Heart left ventricle (tissue), 16 donors: ENCODE data around the gene AKR1B1. TPM values are rescaled to one million over a fixed set of nuclear protein-coding genes. Genes with fewer than 3 reads are reported as not detected.

Experiments used
- ATAC-seq, 4 donors: fragments of 200-7000 bp; cut with Tn5 transposase; one replicate each; pipeline ENCODE4 v1.9.1; 2020 to 2022; ENCODE audit warnings: moderate library complexity in 4 of 4, mild to moderate bottlenecking in 3 of 4, moderate number of reproducible peaks in 1 of 4
- DNase-seq, 5 donors: peaks; one replicate each; pipeline ENCODE4 v3.0.0-alpha.2; 2020
- H3K27ac ChIP-seq, 12 donors: fragments of 200-600 bp; sonication (generic) in 4 of 12; one replicate each; pipeline versions ENCODE4 v1.5.0 to v1.8.0; 2016 to 2022; ENCODE audit warnings: mild to moderate bottlenecking in 2 of 12
- H3K27me3 ChIP-seq, 9 donors: fragments of 200-600 bp; sonication (generic) in 2 of 9; one replicate each; pipeline versions ENCODE4 v1.5.1 to v1.8.0; 2016 to 2022; ENCODE audit warnings: mild to moderate bottlenecking in 3 of 9
- H3K36me3 ChIP-seq, 9 donors: fragments of 200-600 bp; sonication (generic) in 2 of 9; one replicate each; pipeline versions ENCODE4 v1.5.0 to v1.8.0; 2018 to 2022; ENCODE audit warnings: mild to moderate bottlenecking in 2 of 9
- H3K4me1 ChIP-seq, 12 donors: fragments of 200-600 bp; sonication (generic) in 4 of 12; one replicate each; pipeline versions ENCODE4 v1.5.0 to v1.8.0; 2016 to 2022; ENCODE audit warnings: mild to moderate bottlenecking in 3 of 12
- H3K4me3 ChIP-seq, 12 donors: fragments of 200-600 bp; sonication (generic) in 4 of 12; one replicate each; pipeline versions ENCODE4 v1.5.0 to v1.8.0; 2017 to 2022; ENCODE audit warnings: mild to moderate bottlenecking in 9 of 12, moderate library complexity in 4 of 12
- H3K9me3 ChIP-seq, 12 donors: fragments of 200-600 bp; sonication (generic) in 4 of 12; one replicate each; pipeline versions ENCODE4 v1.5.0 to v1.8.0; 2016 to 2022; ENCODE audit warnings: mild to moderate bottlenecking in 1 of 12
- POLR2A ChIP-seq, 2 donors: fragments of 450-650 bp; IDR thresholded peaks; one replicate each; pipeline ENCODE4 v1.6.1; 2017; ENCODE audit warnings: antibody characterized with exemption in 2 of 2, mild to moderate bottlenecking in 2 of 2, moderate library complexity in 2 of 2
- WGBS, 4 donors: extraction: QIAGEN DNeasy Blood & Tissue Kit in 2 of 4; methylation state at CpG; one replicate each; pipeline versions ENCODE4 v1.1.5 to v1.1.7; 2013 to 2018; 5-methylcytosine and 5-hydroxymethylcytosine counted together
- intact Hi-C, 10 donors: fragments of 100-400 bp; cut with DNase I; formaldehyde crosslinking; loops; one replicate each; pipeline versions ENCODE4 v1.11.1 to v1.14.2; 2022
- polyA plus RNA-seq, 2 donors: library from polyadenylated mRNA; stranded (reverse); fragments of 200-250 nt; gene quantifications; one replicate each; pipeline ENCODE4 v1.2.3, GENCODE V29; 2013
- total RNA-seq, 9 donors: library from RNA; depleted of rRNA in 2 of 9; stranded (reverse); fragments of >200 nt in 2 of 9; fragmentation: NEBNext Ultra II Directional in 3 of 9; extraction: Animal tissue kit (Norgen Biotek cat#: 25700) in 3 of 9; gene quantifications; one replicate each; pipeline versions ENCODE4 v1.1.0 to v1.2.4, GENCODE V29; 2016 to 2023
- TF ChIP-seq, protein P1 (sequence below), 12 donors: fragments of 200-600 bp; sonication (generic) in 4 of 12; IDR thresholded peaks; one replicate each; pipeline versions ENCODE4 v1.5.0 to v1.8.0; 2018 to 2022; ENCODE audit warnings: antibody characterized with exemption in 12 of 12, mild to moderate bottlenecking in 5 of 12
- donor health status: ischemic (EF 13 %, LVEDD 7.1; RV severe dilation, severe dysfunction).
- donor health status: healthy with polysubstance abuse.
- donor health status: DM: no; HTN: yes; CAD: no.
- donor health status: DM: no; HTN: no; CAD: no.
- donor health status: ischemic (EF 25% LVEDD 6.9; RV normal size, moderate dysfunction).
- donor health status: ischemic (EF 25% LVEDD 5.7; RV mildly dilated, moderate dysfunction).
- donor health status: healthy.
- donor health status: DM: yes; HTN: yes; CAD: no.
- donor health status: ischemic (EF 35%, LVEDD 5.7; RV mildly dilated, moderate dysfunction).
- donor health status: nonischemic (EF 11% LVEDD 7.7; RV severe dilation, severe dysfunction).
- donor health status: DM: yes; HTN: yes; CAD: no.
- donor health status: PGD.
- donor health status: ischemic (EF 29% LVEDD 5.4; RV normal size, mild dysfunction).
- donor health status: nonischemic (EF 23%, LVEDD 6.1; RV moderate dilation, normal function).

The AKR1B1 gene
- total and polyA plus RNA-seq, 11 donors, result 97.0 to 335 (median 185) TPM

DNA sequence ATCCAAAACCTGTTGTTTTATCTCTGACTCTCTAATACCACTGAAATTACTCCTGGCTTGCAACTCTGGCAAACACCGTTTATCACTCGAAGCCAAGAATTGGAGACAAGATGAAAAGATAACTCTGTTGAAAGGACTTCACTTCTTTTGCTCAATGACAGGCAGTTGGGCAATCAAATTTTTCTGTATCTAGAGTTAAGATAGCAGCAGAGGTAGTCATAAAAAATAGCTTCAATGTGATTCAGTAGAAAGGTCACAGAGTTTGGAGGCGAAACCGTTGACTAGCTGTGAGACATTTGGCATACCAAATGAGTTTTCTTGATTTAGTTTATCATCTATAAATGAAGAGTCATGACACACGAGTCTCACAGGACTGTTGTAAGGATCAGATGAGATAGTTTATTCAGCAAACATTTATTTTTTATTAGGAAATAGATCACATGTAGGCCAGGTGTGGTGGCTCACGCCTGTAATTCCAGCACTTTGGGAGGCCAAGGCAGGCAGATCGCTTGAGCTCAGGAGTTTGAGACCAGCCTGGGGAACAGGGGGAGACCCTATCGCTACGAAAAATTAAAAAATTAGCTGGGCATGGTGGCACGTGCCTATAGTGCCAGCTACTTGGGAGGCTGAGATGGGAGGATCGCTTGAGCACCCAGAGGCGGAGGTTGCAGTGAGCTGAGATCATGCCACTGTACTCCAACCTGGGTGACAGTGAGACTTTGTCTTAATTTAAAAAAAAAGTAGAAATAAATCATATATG is 23.6 kb downstream of the AKR1B1 start:
- peaks cover 0 to 6% (median under 1%) of the 10 kb centered on the region in 9 donors for H3K36me3 ChIP-seq
- TF ChIP-seq, protein P1, sequence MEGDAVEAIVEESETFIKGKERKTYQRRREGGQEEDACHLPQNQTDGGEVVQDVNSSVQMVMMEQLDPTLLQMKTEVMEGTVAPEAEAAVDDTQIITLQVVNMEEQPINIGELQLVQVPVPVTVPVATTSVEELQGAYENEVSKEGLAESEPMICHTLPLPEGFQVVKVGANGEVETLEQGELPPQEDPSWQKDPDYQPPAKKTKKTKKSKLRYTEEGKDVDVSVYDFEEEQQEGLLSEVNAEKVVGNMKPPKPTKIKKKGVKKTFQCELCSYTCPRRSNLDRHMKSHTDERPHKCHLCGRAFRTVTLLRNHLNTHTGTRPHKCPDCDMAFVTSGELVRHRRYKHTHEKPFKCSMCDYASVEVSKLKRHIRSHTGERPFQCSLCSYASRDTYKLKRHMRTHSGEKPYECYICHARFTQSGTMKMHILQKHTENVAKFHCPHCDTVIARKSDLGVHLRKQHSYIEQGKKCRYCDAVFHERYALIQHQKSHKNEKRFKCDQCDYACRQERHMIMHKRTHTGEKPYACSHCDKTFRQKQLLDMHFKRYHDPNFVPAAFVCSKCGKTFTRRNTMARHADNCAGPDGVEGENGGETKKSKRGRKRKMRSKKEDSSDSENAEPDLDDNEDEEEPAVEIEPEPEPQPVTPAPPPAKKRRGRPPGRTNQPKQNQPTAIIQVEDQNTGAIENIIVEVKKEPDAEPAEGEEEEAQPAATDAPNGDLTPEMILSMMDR (IDR thresholded peaks at IDR 0.05), result no peak
- no peak for TF ChIP-seq POLR2A (IDR thresholded peaks at IDR 0.05)
- WGBS, 4 donors, result 83 to 87% (median 84%) methylated on average over 12 of the region's 12 CpGs
- no peak overlapping the region for H3K27ac ChIP-seq
- ATAC-seq (no peak), DNase-seq (no peak)
- H3K4me1 ChIP-seq, result peaks cover 0 to 23% (median 4%) of the 10 kb centered on the region in 12 donors
- intact Hi-C loops, result loop anchor here in 2 of 10 donors (5.0 to 10.0 kb wide), 2 partner anchors 109 to 112 kb away; partner anchors contain the start of gene AKR1B15 (in 2 of the 2)
- H3K4me3 ChIP-seq, result no peak overlapping the region
- peaks cover 0 to 6% (median 0%) of the 10 kb centered on the region in 12 donors for H3K9me3 ChIP-seq
- H3K27me3 ChIP-seq, result no peaks in the 10 kb centered on the region

DNA sequence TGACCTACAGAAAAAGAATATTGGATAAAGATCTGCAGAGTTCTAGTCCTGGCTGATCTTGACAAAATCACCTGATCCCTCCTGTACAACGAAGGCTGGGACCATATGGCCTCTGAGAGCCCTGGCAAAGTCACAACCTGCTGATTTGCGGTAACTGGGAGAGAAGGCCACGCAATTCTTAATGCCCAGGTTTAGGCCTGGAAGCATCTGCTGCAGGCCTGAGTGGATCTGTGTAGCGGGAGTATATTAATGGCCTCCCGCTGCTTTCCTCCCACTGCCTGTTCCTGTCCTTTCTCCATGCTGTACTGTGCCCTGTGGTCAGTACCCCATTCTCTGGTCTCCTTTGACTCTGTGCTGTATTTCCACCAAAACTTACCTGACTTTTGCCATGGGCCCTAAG is 24.2 kb downstream of the AKR1B1 start:
- Histone ChIP-seq H3K36me3 (no peaks in the 10 kb centered on the region), H3K4me3 (no peak overlapping the region), H3K9me3 (peaks cover 0 to 6% (median 0%) of the 10 kb centered on the region in 12 donors), H3K4me1 (peaks cover 0 to 17% (median 4%) of the 10 kb centered on the region in 12 donors), H3K27me3 (peaks cover 0 to 1% (median 0%) of the 10 kb centered on the region in 9 donors), H3K27ac (no peak overlapping the region)
- DNase-seq (no peak), ATAC-seq (no peak)
- 85 to 93% (median 91%) methylated on average over 5 of the region's 5 CpGs for WGBS, 4 donors
- intact Hi-C loops, result loop anchor here in 5 of 10 donors (5.0 to 10.0 kb wide), 4 partner anchors 110 to 173 kb away; partner anchors contain the start of gene AKR1B15 (in 4 of the 5)
- TF ChIP-seq, protein P1 (IDR thresholded peaks at IDR 0.05), result no peak
- no peak for TF ChIP-seq POLR2A (IDR thresholded peaks at IDR 0.05)

DNA sequence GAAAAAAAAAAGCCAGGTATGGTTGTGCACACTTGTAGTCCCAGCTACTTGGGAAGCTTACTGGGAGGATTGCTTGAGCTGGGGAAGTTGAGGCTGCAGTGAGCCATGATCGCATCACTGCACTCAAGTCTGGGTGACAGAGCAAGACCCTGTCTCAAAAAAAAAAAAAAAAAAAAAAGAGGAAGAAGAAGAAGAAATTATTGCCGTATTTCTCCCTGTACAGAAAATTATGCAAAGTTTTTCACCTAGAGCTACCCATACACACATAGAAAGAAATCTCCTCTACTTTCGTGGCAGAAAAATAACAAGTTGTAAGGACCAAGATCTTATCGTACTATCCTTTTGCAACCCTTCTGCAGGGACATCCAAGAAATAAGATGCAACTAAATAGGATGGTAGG is 25.5 kb downstream of the AKR1B1 start:
- DNase-seq, result no peak
- H3K27me3 ChIP-seq, result peaks cover 0 to 3% (median 0%) of the 10 kb centered on the region in 9 donors
- 89 to 90% (median 90%) methylated on average over 4 of the region's 4 CpGs for WGBS, 4 donors
- no peak overlapping the region for H3K4me3 ChIP-seq
- intact Hi-C loops, result loop anchor here (2.0 to 10.0 kb wide), 8 partner anchors 79 to 174 kb away; partner anchors contain the start of gene AKR1B15 (in 3 of the 10)
- TF ChIP-seq, protein P1 (IDR thresholded peaks at IDR 0.05), result no peak
- TF ChIP-seq POLR2A (IDR thresholded peaks at IDR 0.05), result no peak
- H3K9me3 ChIP-seq, result peaks cover 0 to 6% (median 0%) of the 10 kb centered on the region in 12 donors
- H3K4me1 ChIP-seq, result peaks cover 0 to 17% (median 4%) of the 10 kb centered on the region in 12 donors
- no peaks in the 10 kb centered on the region for H3K36me3 ChIP-seq
- H3K27ac ChIP-seq, result no peak overlapping the region
- no peak for ATAC-seq
